GM19452 (cell line): ENCODE results near the gene KLF6.
"Not testable (repeated sequence)": the region's sequence is repeated elsewhere in the genome, so short reads cannot be mapped to it uniquely, and the experiment has no call there.

Source experiments
- ATAC-seq: cut with Tn5 transposase; IDR thresholded peaks from one replicate; pipeline ENCODE4 v1.9.1; 2021; ENCODE audit not compliant: unreplicated experiment

Gene KLF6

GRCh38 chr10:3735175-3735574 lies 49.8 kb downstream of the KLF6 start:
- no peak for ATAC-seq

DNA sequence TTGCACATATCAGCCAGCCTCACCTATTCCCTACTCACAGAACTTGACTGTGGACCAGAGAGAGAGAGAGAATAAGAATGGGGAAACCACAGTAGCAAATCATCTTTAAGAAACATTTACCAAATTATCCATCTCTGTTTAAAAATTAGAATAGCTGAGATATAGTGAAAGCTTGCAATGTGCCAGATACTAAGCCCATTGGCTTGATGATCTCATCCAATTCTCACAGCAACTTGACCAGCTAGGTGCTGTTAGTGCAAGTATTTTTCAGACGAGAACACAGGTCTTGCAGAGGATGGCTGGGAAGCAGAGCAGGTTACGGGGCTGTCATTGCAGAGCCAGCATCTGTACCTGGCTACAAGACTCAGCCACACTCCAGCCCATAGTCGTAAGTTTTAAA lies 50.9 kb downstream of the KLF6 start:
- ATAC-seq: no peak

DNA sequence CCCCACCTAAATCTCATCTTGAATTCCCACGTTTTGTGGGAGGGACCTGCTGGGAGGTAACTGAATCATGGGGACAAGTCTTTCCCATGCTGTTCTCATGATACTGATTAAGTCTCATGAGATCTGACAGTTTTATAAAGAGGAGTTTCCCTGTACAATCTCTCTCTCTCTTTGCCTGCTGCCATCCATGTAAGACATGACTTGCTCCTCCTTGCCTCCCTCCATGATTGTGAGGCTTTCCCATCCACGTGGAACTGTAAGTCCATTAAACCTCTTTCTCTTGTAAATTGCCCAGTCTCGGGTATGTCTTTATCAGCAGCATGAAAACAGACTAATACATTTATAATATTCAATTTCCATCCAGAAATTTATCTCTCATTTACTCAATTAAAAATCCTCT lies 52.8 kb downstream of the KLF6 start:
- ATAC-seq: not testable (repeated sequence)

DNA sequence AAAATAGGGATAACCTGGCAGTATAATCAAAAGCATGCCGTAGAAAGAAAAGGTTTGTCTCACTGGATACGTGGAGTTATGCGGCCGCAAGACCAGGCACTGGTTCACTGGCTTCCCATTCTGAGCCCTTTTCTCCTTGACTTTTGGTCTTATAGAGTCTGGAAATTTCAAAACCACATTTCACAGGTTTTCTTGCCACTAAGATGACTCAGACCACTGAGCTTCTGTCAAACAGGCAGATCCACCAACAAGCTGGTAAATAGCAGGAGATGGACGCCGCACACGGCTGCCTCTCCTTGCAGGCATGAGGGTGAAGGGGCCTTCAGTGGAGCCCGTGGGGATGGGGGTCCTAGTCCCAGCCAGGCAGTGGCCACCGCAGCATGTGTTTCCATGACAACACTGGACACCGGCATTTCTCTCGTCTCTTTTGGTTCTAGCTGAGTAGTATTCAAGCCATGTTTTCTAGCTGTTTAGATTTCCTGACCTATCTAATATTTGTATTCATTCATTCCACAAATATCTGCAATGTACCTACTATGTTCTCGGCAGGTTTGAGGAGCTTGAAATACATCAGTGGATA lies 55.5 kb downstream of the KLF6 start:
- no peak for ATAC-seq

GRCh38 chr10:3728563-3728962 lies 56.4 kb downstream of the KLF6 start:
- ATAC-seq: no peak

DNA sequence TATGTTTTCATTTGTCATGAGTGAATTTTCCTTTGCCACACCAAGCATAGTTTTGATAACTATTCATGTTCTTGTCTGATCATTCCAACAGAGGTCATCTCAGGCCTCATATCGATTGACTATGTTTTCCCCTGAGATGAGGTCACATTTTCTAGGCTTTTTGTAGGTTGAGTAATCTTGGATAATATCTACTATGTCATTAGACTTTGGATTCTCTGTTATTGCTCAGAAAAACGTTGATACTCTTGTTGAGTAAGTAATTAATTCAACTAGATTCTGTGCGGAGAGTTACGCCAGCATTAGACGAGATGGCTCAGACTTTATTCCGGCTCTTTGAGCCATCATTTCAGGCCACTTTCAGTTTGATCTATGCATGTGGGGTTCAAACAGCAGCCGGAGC lies 57.7 kb downstream of the KLF6 start:
- no peak for ATAC-seq
